Measurements from ENCODE around the gene SAMD9L. TPM values are rescaled to one million over a fixed set of nuclear protein-coding genes. Genes with fewer than 3 reads are reported as not detected.

The SAMD9L gene
- 10 to 100 TPM in 1 of 2 donors, 1 to 10 TPM in 1; 9.9 to 22.6 TPM for total RNA-seq
- long read RNA-seq, partial matches to known transcripts: 0 of 1 reads
- long read RNA-seq, other reads (novel, unspliced or antisense): 1 of 1 reads

- ATAC-seq (peak; percentile 92), DNase-seq (no peak)
- intact Hi-C loops (cut with DNase I, micrococcal nuclease): no loop called here
Measured at GRCh38 chr7:93148144-93148543, at the start of gene SAMD9L. SAMD9L (minus strand) TSS chr7:93148385; CDS start chr7:93135971, 12,414 bp downstream.

DNA sequence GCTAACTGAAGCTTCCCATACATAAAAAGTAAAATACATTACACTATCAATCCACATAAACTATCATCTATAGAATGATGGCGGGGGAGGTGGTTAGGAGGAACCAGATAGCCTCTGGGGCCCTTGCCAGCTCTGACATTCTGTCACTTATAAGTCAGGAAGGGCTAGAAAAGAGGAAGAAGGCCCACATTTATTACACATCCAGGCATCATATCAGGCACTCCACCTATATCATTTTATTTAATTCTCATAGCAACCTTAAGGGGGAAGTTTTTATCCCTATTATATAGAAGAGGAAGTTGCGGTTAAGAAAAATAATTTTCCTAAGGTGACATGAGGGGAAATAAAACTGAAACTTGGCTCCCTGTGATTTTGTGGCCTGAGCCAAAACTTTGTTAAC is 48.2 kb upstream of the SAMD9L start:
- ATAC-seq: peak; percentile 78
- intact Hi-C loops (cut with DNase I, micrococcal nuclease): no loop called here
- peak in 1 of 2 donors; percentile 33 for DNase-seq

GRCh38 chr7:93194386-93194785 is 46.2 kb upstream of the SAMD9L start:
- no peak for ATAC-seq
- intact Hi-C loops (cut with DNase I, micrococcal nuclease): no loop called here
- DNase-seq: no peak

- no peak for ATAC-seq
- intact Hi-C loops (cut with DNase I, micrococcal nuclease): no loop called here
- no peak for DNase-seq
Measured at GRCh38 chr7:93188870-93189634, 40.9 kb upstream of the SAMD9L start.

DNA sequence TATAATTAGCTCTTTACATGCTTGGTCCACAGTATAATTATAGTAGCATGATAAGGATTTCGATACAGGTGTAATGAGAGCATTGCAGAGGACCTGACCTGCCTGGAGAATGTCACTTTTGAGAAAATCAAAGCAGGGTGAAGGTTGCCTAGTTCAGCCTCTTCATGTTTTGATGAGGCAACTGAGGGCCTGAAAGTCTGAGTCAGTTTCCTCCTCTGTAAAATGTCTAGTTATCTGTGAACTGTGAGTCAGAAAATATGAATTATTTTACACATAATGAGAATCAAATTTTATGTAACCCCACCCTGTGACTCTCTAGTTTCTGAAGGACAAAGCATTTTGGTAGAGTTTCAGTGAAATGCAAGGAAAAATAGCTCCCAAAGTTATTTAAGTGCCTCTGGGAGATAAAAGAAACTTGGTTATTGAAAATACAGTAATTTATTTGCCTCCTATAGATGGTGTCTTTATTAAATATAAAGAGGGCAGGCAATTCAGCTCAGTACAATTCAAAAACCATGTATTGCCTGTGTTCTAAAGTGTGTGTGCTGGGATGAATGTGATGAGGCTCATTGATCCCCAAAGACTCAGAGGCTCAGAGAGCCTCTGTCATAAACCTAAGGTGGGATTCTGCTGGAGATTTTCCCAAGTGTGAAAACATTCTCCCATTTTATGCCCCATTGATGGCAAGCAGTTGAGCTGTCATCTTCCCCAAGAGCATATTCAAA is 37.3 kb upstream of the SAMD9L start:
- ATAC-seq: no peak
- intact Hi-C loops (cut with DNase I, micrococcal nuclease): no loop called here

DNA sequence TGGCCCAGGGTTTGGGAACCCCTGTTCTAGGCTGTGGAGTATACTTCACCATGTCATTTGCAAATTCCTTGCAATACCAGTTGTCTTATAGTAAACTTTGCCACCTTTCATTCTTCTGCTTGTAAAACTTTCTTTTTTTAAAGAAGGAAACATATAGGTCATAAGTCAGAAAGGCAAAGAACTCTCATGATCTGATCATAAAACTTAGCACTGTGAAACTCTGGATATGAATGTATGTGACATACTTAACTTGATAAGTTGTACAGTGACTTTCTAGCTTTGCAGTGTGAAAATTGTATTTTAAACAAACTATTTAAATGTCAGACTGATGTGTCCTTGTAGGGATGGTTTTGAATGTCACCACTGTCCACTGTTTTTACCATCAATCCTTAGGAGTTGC is 31.0 kb upstream of the SAMD9L start:
- DNase-seq: no peak
- intact Hi-C loops (cut with DNase I, micrococcal nuclease): no loop called here
- ATAC-seq: peak; percentile 56

More for the DNA sequence above, 37.3 kb upstream of the SAMD9L start:
- DNase-seq: no peak

GRCh38 chr7:93178213-93178612 is 30.0 kb upstream of the SAMD9L start:
- ATAC-seq (peak; percentile 90), DNase-seq (no peak)
- intact Hi-C loops (cut with DNase I, micrococcal nuclease): no loop called here

DNA sequence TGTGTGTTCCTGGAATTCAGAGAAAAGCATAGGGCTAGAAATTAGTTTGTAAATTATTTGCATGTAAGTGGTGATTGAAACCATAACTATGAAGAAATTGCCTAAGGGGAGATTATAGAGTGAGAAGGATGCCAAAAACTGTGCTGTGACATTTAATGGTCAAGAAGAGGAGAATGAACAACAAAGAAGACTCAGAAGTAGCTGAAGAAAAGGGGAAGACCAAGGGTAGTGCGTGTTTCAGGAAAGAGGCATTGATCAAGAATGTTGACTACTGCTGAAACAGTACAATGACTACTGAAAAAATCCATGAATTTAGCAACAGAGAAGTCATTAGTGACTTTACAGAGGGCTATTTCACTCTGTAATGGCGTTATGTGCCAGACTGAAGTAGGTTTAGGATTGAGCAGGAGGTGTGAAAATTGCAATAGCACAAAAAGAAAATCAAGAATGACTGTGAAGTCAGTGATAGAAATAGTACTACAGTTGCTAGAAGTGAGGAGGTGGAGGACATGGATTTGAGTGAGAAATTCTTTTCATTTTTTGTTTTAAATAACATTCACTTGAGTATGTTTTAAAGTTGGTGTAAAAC is 28.9 kb upstream of the SAMD9L start:
- no peak for DNase-seq
- intact Hi-C loops (cut with DNase I, micrococcal nuclease): no loop called here

GRCh38 chr7:93175219-93175618 is 27.0 kb upstream of the SAMD9L start:
- no peak for ATAC-seq
- no peak for DNase-seq
- intact Hi-C loops (cut with DNase I, micrococcal nuclease): no loop called here

More for the DNA sequence above, 28.9 kb upstream of the SAMD9L start:
- ATAC-seq: no peak

- DNase-seq (no peak), ATAC-seq (no peak)
- intact Hi-C loops (cut with DNase I, micrococcal nuclease): no loop called here
Measured at GRCh38 chr7:93172683-93173082, 24.5 kb upstream of the SAMD9L start.

DNA sequence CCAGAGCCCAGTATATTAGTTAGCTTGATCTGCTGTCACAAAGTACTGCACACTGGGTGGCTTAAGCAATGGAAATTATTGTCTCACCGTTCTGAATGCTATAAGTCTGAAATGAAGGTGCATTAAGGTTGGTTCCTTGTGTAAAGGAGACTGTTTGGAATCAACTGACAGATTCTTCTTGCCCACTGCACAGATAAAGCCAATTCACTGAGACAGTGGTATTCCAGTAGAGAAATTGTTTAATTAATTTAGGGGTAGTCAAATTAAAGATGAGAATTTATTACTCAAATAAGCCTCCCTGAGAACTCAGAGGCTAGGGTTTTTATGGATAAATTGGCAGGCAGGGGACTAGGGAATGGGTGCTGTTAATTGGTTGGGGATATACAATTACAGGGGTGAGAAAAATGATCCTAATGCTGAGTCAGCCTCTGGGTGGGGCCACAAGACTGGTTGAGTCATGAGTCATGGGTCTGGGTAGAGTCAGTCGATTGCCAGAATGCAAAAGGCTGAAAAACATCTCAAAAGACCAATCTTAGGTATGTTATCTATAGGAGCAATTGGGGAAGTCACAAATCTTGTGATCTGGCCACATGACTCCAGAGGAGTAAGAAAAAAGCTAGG is 23.5 kb upstream of the SAMD9L start:
- intact Hi-C loops (cut with DNase I, micrococcal nuclease): no loop called here
- ATAC-seq (no peak), DNase-seq (no peak)

DNA sequence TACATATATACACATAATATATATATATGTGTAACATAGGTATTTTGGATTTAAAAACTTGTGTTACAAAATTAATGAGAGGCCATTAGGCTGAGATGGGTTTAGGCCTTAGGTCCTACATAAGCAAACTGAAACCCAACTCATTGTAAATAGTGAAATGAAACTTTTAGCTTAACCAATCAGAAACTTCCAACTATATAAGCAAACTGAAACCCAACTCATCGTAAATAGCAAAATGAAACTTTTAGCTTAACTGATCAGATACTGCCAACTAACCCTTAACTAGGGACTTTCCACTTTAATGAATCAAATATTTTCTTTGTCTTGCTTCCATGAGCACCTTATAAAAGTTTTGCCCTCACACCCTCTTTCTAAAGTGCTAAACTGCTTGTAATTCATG is 17.3 kb upstream of the SAMD9L start:
- DNase-seq (no peak), ATAC-seq (no peak)
- intact Hi-C loops (cut with DNase I, micrococcal nuclease): no loop called here

- intact Hi-C loops (cut with DNase I, micrococcal nuclease): no loop called here
- no peak for DNase-seq
- ATAC-seq: no peak
Measured at GRCh38 chr7:93164766-93165165, 16.6 kb upstream of the SAMD9L start.

DNA sequence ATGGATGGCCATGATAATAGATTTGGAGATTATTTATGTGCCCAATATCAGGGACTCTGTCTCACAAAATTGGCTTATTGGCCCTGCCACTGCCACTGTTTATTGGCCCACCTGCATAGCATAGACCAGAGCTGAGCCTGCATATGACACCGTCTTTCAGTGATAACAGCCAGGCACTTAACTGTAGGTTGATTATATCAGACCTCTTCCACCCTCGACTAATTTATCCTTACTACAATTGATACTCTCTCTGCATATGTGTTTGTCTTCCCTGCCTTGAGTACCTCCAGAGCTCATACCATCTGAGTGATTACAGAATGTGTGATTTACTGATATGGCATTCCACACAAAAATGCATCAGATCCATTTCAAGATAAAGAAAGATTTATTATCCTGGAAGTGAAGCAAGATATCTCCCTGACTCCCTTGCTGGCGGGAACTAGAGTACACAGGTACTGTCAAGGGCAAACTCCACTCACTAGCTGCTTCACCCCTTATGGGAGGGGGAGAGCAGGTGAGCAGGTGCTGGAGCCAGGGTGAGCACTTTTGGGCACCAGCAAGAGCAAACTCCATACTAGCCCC is 13.1 kb upstream of the SAMD9L start:
- DNase-seq: no peak
- intact Hi-C loops (cut with DNase I, micrococcal nuclease): no loop called here
- no peak for ATAC-seq

GRCh38 chr7:93160410-93160809 is 12.2 kb upstream of the SAMD9L start:
- intact Hi-C loops (cut with DNase I, micrococcal nuclease): no loop called here
- DNase-seq: no peak
- ATAC-seq: no peak

DNA sequence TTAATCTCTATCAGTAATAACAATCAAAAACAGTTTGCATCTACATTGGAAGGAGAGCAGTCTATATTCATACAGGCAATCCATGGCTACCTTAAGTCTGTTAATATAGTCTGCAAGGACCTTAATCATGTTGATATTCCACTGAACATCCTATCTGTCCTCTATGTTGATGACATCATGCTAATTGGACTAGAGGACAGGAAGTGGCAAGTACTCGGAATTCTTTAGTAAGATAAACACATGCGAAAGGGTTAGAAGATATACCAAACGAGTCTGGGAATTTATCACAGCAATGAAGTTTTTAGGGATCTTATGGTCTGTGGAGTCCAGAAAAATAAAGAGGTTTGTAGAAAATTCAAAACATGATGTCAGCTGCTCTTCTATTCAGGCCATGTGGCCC is 11.3 kb upstream of the SAMD9L start:
- intact Hi-C loops (cut with DNase I, micrococcal nuclease): no loop called here
- DNase-seq (no peak), ATAC-seq (no peak)

GRCh38 chr7:93156884-93157283 is 8.7 kb upstream of the SAMD9L start:
- no peak for DNase-seq
- intact Hi-C loops (cut with DNase I, micrococcal nuclease): no loop called here
- ATAC-seq: no peak

DNA sequence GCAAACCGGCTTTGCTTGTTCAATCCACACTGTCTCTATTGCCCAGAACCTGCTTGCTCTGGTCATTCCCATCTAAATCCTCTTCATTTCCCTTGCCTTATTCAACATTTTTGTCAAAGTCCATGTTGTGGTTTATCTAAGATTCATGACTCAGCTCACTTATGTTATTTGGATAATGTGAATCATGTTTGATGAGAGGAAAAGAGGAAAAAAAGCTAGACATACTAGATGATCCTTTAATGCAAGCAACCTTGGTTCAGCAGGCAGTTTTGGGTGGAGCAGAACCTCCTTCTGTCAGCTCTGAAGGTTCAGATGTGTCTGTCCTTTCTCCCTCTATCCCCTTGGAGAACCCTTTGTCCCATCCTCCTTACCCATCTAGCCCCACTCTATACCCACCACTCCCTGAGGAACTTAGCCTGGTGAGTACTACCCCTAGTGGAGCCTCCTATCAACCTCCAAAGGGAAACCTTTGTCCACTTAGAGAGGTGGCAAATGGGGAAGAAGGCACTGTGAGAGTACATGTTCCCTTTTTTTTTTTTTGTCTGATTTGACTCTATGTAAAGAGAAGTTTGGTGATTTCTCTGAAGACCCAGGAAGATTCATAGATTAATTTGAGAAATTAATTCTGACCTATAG is 2.1 kb upstream of the SAMD9L start:
- no peak for ATAC-seq
- DNase-seq: no peak
- intact Hi-C loops (cut with DNase I, micrococcal nuclease): no loop called here

GRCh38 chr7:93148727-93149126 is 542 bp upstream of the SAMD9L start:
- ATAC-seq (no peak), DNase-seq (no peak)

More at GRCh38 chr7:93148727-93149126, 542 bp upstream of the SAMD9L start:
- intact Hi-C loops (cut with DNase I, micrococcal nuclease): no loop called here
